ENCODE measurements around the gene CACUL1. TPM values are rescaled to one million over a fixed set of nuclear protein-coding genes. Genes with fewer than 3 reads are reported as not detected.

The CACUL1 gene
- total RNA-seq, 1 experiment from 2014 or later: 67.5 TPM

DNA sequence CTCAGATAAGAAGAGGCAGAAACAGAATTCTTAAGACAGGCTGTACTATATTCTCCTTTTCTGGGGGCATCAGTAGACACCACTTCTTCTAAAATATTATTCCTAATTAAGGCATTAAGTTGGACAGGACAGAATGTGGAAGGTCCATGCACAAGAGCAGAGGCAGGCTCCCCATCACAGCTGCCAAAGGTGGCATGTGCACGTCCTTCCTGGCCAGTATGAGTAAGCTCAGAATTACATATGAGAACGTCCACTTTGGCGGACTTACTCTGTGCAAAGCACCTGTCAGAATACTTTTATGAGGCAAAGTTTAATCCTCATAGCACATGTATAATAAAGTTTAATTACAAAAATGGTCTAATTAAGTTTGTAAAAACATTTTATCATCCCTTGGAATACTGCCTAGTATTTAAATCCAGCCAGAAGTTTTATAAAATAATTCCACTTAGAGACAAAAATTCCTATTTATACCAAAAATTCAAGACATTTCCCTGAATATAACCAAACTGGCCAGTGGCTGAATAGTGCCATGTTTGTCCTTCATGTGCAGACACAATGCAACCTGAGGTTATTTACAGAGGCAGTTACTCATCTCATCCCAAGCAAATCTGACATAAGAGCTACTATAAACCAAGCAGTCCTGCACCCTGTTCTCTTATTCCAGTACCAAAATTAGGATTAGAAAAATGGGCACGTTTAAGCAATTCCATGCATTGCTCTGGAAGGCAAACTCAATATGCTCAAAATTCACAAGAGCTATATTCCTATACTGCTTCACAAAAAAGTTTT is 65.5 kb downstream of the CACUL1 start:
- intact Hi-C loops (cut with micrococcal nuclease): no loop called here
- no peak overlapping the region for H3K9ac ChIP-seq (ENCODE audit: low read length)
- no peaks in the 10 kb centered on the region for H4K20me1 ChIP-seq (ENCODE audit: insufficient read depth)
- H3K27ac ChIP-seq (ENCODE audit: low read depth, low read length): no peak overlapping the region
- no peaks in the 10 kb centered on the region for H3K9me3 ChIP-seq (ENCODE audit: control insufficient read depth in 1 of 2, insufficient read depth in 1 of 2, low read depth in 1 of 2, low read length in 2 of 2)
- peaks cover 7 to 8% of the 10 kb centered on the region in 2 experiments; a peak in 3 of 4 replicates for H3K36me3 ChIP-seq (ENCODE audit: control insufficient read depth in 1 of 2, insufficient read depth in 2 of 2, low read length in 2 of 2)
- H3K4me2 ChIP-seq (ENCODE audit: low read length): no peak overlapping the region
- TF ChIP-seq REST (IDR thresholded peaks at IDR 0.05; ENCODE audit: low read depth): no peak
- TF ChIP-seq JUND (IDR thresholded peaks at IDR 0.05): no peak
- no peak for TF ChIP-seq TCF7L2 (IDR thresholded peaks at IDR 0.05; ENCODE audit: borderline replicate concordance, extremely low read depth, insufficient read depth, insufficient read length)
- TF ChIP-seq EZH2phosphoT487 (IDR thresholded peaks at IDR 0.05; ENCODE audit: borderline replicate concordance): no peak
- no peak for TF ChIP-seq FOSL1 (IDR thresholded peaks at IDR 0.05; ENCODE audit: low read depth)
- TF ChIP-seq EGR1 (IDR thresholded peaks at IDR 0.05; ENCODE audit: low read depth): no peak
- no peak overlapping the region for H2AFZ ChIP-seq (ENCODE audit: low read depth, low read length, poor library complexity, severe bottlenecking)
- H3K27me3 ChIP-seq (ENCODE audit: insufficient read depth, low read length): no peaks in the 10 kb centered on the region
- ChIA-PET POLR2A (no interaction called here), CTCF (no interaction called here), RAD21 (ENCODE audit: low non-redundant PET in 1 of 2, low total read pairs in 2 of 2, uncharacterized antibody in 2 of 2, unreplicated experiment in 2 of 2) (no interaction called here)
- no peak overlapping the region for H3K4me3 ChIP-seq (replicated peaks in 1 of 2; ENCODE audit: low read depth in 1 of 2, low read length in 2 of 2)
- H3K9me2 ChIP-seq (ENCODE audit: insufficient read depth): no peaks in the 10 kb centered on the region
- H3K4me1 ChIP-seq (ENCODE audit: control insufficient read depth in 1 of 2, insufficient read depth in 2 of 2, low read length in 2 of 2): no peaks in the 10 kb centered on the region
- BruUV-seq (replicated peaks): no TSS peak
- DNase-seq (ENCODE audit: low read depth, low spot score): no peak
- H3K79me2 ChIP-seq (ENCODE audit: insufficient read depth, low read length): peaks cover 4% of the 10 kb centered on the region; the same call in 1 of the 2 replicates
- ATAC-seq: no peak

All from HCT116 (cell line).